ENCODE results near the gene STRIP1.
"Not testable (repeated sequence)": the region's sequence is repeated elsewhere in the genome, so short reads cannot be mapped to it uniquely, and the experiment has no call there.

STRIP1 gene

GRCh38 chr1:110070671-110071242, 36.3 kb downstream of the STRIP1 start, which contains the start of gene ALX3:
Gene ALX3 (minus strand): TSS chr1:110070672. CDS start chr1:110070612, 60 bp downstream.
- no peak for DNase-seq

GRCh38 chr1:110074166-110074565, 39.7 kb downstream of the STRIP1 start:
- DNase-seq, result no peak

GRCh38 chr1:110076789-110077500, 42.5 kb downstream of the STRIP1 start:
- DNase-seq, result no peak

GRCh38 chr1:110079995-110080394, 45.6 kb downstream of the STRIP1 start:
- not testable (repeated sequence) for DNase-seq

- DNase-seq, result no peak
Measured at GRCh38 chr1:110081061-110081460, 46.6 kb downstream of the STRIP1 start.

- no peak for DNase-seq
Measured at GRCh38 chr1:110082477-110082876, 48.1 kb downstream of the STRIP1 start.

- no peak for DNase-seq
Measured at GRCh38 chr1:110083061-110083865, 48.8 kb downstream of the STRIP1 start.

GRCh38 chr1:110083866-110084226, 49.4 kb downstream of the STRIP1 start:
- no peak for DNase-seq

- DNase-seq, result peak; percentile 36
Measured at GRCh38 chr1:110084227-110085078, 50.0 kb downstream of the STRIP1 start.

GRCh38 chr1:110085671-110086070, 51.2 kb downstream of the STRIP1 start:
- DNase-seq, result no peak

- DNase-seq, result no peak
Measured at GRCh38 chr1:110086961-110087360, 52.5 kb downstream of the STRIP1 start.

GRCh38 chr1:110087812-110088738, 53.7 kb downstream of the STRIP1 start:
- DNase-seq, result peak; percentile 49

GRCh38 chr1:110088739-110089316, 54.4 kb downstream of the STRIP1 start:
- no peak for DNase-seq

GRCh38 chr1:110089561-110090275, 55.3 kb downstream of the STRIP1 start:
- DNase-seq, result no peak

- DNase-seq, result no peak
Measured at GRCh38 chr1:110091381-110091780, 57.0 kb downstream of the STRIP1 start.

- DNase-seq, result no peak
Measured at GRCh38 chr1:110091791-110092190, 57.4 kb downstream of the STRIP1 start.

- no peak for DNase-seq
Measured at GRCh38 chr1:110092991-110093390, 58.6 kb downstream of the STRIP1 start.

GRCh38 chr1:110094931-110095654, 60.7 kb downstream of the STRIP1 start:
- no peak for DNase-seq

- no peak for DNase-seq
Measured at GRCh38 chr1:110097507-110098221, 63.2 kb downstream of the STRIP1 start.
